Measurements from ENCODE around the gene MBNL1. TPM values are rescaled to one million over a fixed set of nuclear protein-coding genes. Genes with fewer than 3 reads are reported as not detected.
A peak's percentile ranks its signal among the peaks of the same experiment; 100 is the strongest.

MBNL1 gene
- total and polyA plus RNA-seq, 8 donors = 15.2 to 73.2 (median 40.2) TPM

- H3K4me3 ChIP-seq = no peak overlapping the region
- H3K27me3 ChIP-seq = no peaks in the 10 kb centered on the region
- DNase-seq = no peak
- peaks cover 5 to 31% (median 26%) of the 10 kb centered on the region in 3 donors for H3K4me1 ChIP-seq
- intact Hi-C loops (cut with DNase I) = no loop called here
- H3K36me3 ChIP-seq = no peaks in the 10 kb centered on the region
- no peak overlapping the region for H3K27ac ChIP-seq
- no peak for FAIRE-seq
- ATAC-seq = no peak
- H3K9me3 ChIP-seq = no peaks in the 10 kb centered on the region
- TF ChIP-seq, protein P1, sequence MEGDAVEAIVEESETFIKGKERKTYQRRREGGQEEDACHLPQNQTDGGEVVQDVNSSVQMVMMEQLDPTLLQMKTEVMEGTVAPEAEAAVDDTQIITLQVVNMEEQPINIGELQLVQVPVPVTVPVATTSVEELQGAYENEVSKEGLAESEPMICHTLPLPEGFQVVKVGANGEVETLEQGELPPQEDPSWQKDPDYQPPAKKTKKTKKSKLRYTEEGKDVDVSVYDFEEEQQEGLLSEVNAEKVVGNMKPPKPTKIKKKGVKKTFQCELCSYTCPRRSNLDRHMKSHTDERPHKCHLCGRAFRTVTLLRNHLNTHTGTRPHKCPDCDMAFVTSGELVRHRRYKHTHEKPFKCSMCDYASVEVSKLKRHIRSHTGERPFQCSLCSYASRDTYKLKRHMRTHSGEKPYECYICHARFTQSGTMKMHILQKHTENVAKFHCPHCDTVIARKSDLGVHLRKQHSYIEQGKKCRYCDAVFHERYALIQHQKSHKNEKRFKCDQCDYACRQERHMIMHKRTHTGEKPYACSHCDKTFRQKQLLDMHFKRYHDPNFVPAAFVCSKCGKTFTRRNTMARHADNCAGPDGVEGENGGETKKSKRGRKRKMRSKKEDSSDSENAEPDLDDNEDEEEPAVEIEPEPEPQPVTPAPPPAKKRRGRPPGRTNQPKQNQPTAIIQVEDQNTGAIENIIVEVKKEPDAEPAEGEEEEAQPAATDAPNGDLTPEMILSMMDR (IDR thresholded peaks at IDR 0.05) = no peak
- 87 to 88% methylated on average over 3 of the region's 3 CpGs for WGBS, 2 donors
Observed at GRCh38 chr3:152261329-152261728, 7.4 kb upstream of the MBNL1 start.

DNA sequence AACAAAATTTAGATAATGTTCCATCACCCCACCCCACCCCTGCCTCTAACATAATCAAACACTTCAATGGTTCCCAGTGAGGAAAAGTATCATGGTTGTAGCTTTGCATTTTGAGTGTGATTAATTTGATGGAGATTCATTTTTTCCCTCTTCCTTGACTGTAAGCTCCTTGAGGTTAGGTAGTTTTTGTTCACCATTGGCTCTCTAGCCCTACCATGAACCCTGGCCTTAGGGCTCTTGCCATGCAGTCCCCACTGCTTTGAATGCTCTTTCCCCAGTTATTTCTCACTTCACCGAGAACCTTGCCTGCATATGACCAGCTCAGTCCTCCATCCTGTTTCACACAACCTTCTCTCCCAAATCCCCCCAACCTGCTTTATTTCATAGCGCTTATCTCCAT, 5.0 kb upstream of the MBNL1 start:
- ATAC-seq (no peak), DNase-seq (no peak), FAIRE-seq (no peak)
- Histone ChIP-seq H3K27ac (no peak overlapping the region), H3K4me3 (no peak overlapping the region), H3K36me3 (no peaks in the 10 kb centered on the region), H3K27me3 (no peaks in the 10 kb centered on the region), H3K9me3 (no peaks in the 10 kb centered on the region), H3K4me1 (peaks cover 5 to 31% (median 27%) of the 10 kb centered on the region in 3 donors)
- intact Hi-C loops (cut with DNase I) = no loop called here
- TF ChIP-seq, protein P1 (IDR thresholded peaks at IDR 0.05) = no peak
- 73 to 98% methylated on average over 2 of the region's 2 CpGs for WGBS, 2 donors

GRCh38 chr3:152264378-152264777, 4.4 kb upstream of the MBNL1 start:
- Histone ChIP-seq H3K4me1 (peaks cover 5 to 27% (median 24%) of the 10 kb centered on the region in 3 donors), H3K36me3 (no peaks in the 10 kb centered on the region), H3K9me3 (no peaks in the 10 kb centered on the region), H3K27me3 (no peaks in the 10 kb centered on the region), H3K27ac (no peak overlapping the region), H3K4me3 (no peak overlapping the region)
- TF ChIP-seq, protein P1 (IDR thresholded peaks at IDR 0.05) = no peak
- intact Hi-C loops (cut with DNase I) = no loop called here
- FAIRE-seq (no peak), DNase-seq (no peak), ATAC-seq (no peak)

- peaks cover 10 to 32% (median 26%) of the 10 kb centered on the region in 3 donors for H3K4me1 ChIP-seq
- peak in 3 of 6 donors; percentile 26 to 57 (median 53) for DNase-seq
- H3K27me3 ChIP-seq = no peaks in the 10 kb centered on the region
- no peak overlapping the region for H3K4me3 ChIP-seq
- H3K36me3 ChIP-seq = no peaks in the 10 kb centered on the region
- TF ChIP-seq, protein P1 (IDR thresholded peaks at IDR 0.05) = no peak
- FAIRE-seq = no peak
- 79 to 81% methylated on average over 3 of the region's 3 CpGs for WGBS, 2 donors
- ATAC-seq = peak in 2 of 4 donors; percentile 14 to 47
- H3K9me3 ChIP-seq = no peaks in the 10 kb centered on the region
- intact Hi-C loops (cut with DNase I) = no loop called here
- H3K27ac ChIP-seq = peak overlapping the region in 2 of 4 donors; percentile 98 to 99
Observed at GRCh38 chr3:152266221-152266995, 2.3 kb upstream of the MBNL1 start.
